Neural cell (in vitro differentiated cells): ENCODE data around the gene CIRBP.

ENCODE experiments used
- CTCF ChIP-seq: fragments of 450-650 bp; IDR thresholded peaks from 2 replicates; pipeline ENCODE4 v1.5.1; 2014; ENCODE audit warnings: antibody characterized with exemption, mild to moderate bottlenecking, moderate library complexity; ENCODE audit not compliant: poor library complexity, severe bottlenecking
- EP300 ChIP-seq: fragments of 450-650 bp; conservative IDR thresholded peaks from 2 replicates; pipeline ENCODE4 v1.6.1; 2014; ENCODE audit warnings: antibody characterized with exemption, mild to moderate bottlenecking, moderate library complexity; ENCODE audit not compliant: poor library complexity, severe bottlenecking
- EZH2 ChIP-seq: fragments of 200-600, 300-800 bp; shearing (Covaris generic), sonication (generic); IDR thresholded peaks from 2 replicates; pipeline ENCODE4 v1.6.1; 2014; ENCODE audit warnings: antibody characterized with exemption, low read length, borderline replicate concordance, mild to moderate bottlenecking; ENCODE audit not compliant: insufficient read depth, poor library complexity, severe bottlenecking
- MXI1 ChIP-seq: fragments of 450-650 bp; conservative IDR thresholded peaks from 2 replicates; pipeline ENCODE4 v1.6.1; 2014; ENCODE audit warnings: antibody characterized with exemption, mild to moderate bottlenecking; ENCODE audit not compliant: poor library complexity, severe bottlenecking
- POLR2AphosphoS5 ChIP-seq: IDR thresholded peaks from 2 replicates; pipeline ENCODE4 v1.6.1; 2012
- RAD21 ChIP-seq: fragments of 450-650 bp; conservative IDR thresholded peaks from 2 replicates; pipeline ENCODE4 v1.6.1; 2014; ENCODE audit warnings: antibody characterized with exemption, mild to moderate bottlenecking, moderate library complexity
- REST ChIP-seq: IDR thresholded peaks from 2 replicates; pipeline ENCODE4 v1.6.1; 2012; ENCODE audit warnings: borderline replicate concordance
- TAF1 ChIP-seq: IDR thresholded peaks from 2 replicates; pipeline ENCODE4 v1.6.1; 2012; ENCODE audit warnings: low read depth

GRCh38 chr19:1266129-1266915, 2.8 kb upstream of the CIRBP start:
- no peak for TF ChIP-seq CTCF
- no peak for TF ChIP-seq EZH2
- no peak for TF ChIP-seq REST
- TF ChIP-seq POLR2AphosphoS5: peak; percentile 5
- no peak for TF ChIP-seq EP300
- no peak for TF ChIP-seq RAD21
- TF ChIP-seq MXI1: no peak
- TF ChIP-seq TAF1: no peak
